ENCODE results near the gene FOXL3. TPM values are rescaled to one million over a fixed set of nuclear protein-coding genes. Genes with fewer than 3 reads are reported as not detected.

Gene FOXL3
- polyA plus RNA-seq, 6 donors from 2014 or later, result not detected

GRCh38 chr7:300546-301290 is 10.7 kb downstream of the FOXL3 start:
- ATAC-seq (ENCODE audit: low read depth in 2 of 2), result no peak
- Mint-ChIP-seq H3K27me3 (peaks cover 6 to 15% (median 15%) of the 10 kb centered on the region in 3 donors), H3K4me1 (no peaks in the 10 kb centered on the region), H3K36me3 (no peaks in the 10 kb centered on the region), H3K9me3 (peaks cover 0 to 4% (median 1%) of the 10 kb centered on the region in 7 donors), H3K27ac (no peak overlapping the region), H3K4me3 (no peak overlapping the region)
- DNase-seq, result no peak

- Mint-ChIP-seq H3K27me3 (peaks cover 6 to 15% (median 13%) of the 10 kb centered on the region in 3 donors), H3K9me3 (peaks cover 0 to 4% (median 1%) of the 10 kb centered on the region in 7 donors), H3K4me1 (no peaks in the 10 kb centered on the region), H3K27ac (no peak overlapping the region), H3K4me3 (no peak overlapping the region), H3K36me3 (no peaks in the 10 kb centered on the region)
- ATAC-seq (ENCODE audit: low read depth in 2 of 2) (no peak), DNase-seq (no peak)
Measured at GRCh38 chr7:301291-302053, 11.5 kb downstream of the FOXL3 start.

- Mint-ChIP-seq H3K4me3 (no peak overlapping the region), H3K4me1 (no peaks in the 10 kb centered on the region), H3K27ac (no peak overlapping the region), H3K36me3 (peaks cover 0 to 5% of the 10 kb centered on the region in 2 donors), H3K9me3 (peaks cover 1 to 6% (median 3%) of the 10 kb centered on the region in 7 donors), H3K27me3 (peaks cover 6 to 21% (median 20%) of the 10 kb centered on the region in 3 donors)
- no peak for DNase-seq
- no peak for ATAC-seq (ENCODE audit: low read depth in 2 of 2)
Measured at GRCh38 chr7:302054-302992, 12.4 kb downstream of the FOXL3 start.

GRCh38 chr7:303425-303824 is 13.5 kb downstream of the FOXL3 start:
- DNase-seq (no peak), ATAC-seq (ENCODE audit: low read depth in 2 of 2) (no peak)
- no peak overlapping the region for H3K27ac Mint-ChIP-seq
- no peak overlapping the region for H3K4me3 Mint-ChIP-seq
- H3K36me3 Mint-ChIP-seq, result peaks cover 5% of the 10 kb centered on the region in 2 donors
- H3K9me3 Mint-ChIP-seq, result peaks cover 4 to 13% (median 9%) of the 10 kb centered on the region in 7 donors
- H3K4me1 Mint-ChIP-seq, result no peaks in the 10 kb centered on the region
- H3K27me3 Mint-ChIP-seq, result peaks cover 11 to 27% (median 22%) of the 10 kb centered on the region in 3 donors

GRCh38 chr7:303884-304573 is 14.1 kb downstream of the FOXL3 start:
- Mint-ChIP-seq H3K9me3 (peaks cover 4 to 13% (median 9%) of the 10 kb centered on the region in 7 donors), H3K27me3 (peaks cover 11 to 22% (median 21%) of the 10 kb centered on the region in 3 donors), H3K4me3 (no peak overlapping the region), H3K4me1 (no peaks in the 10 kb centered on the region), H3K36me3 (peaks cover 5% of the 10 kb centered on the region in 2 donors), H3K27ac (peak overlapping the region in 1 of 6 donors; percentile 71)
- ATAC-seq (ENCODE audit: low read depth in 2 of 2) (no peak), DNase-seq (no peak)

GRCh38 chr7:304574-305409 is 14.8 kb downstream of the FOXL3 start:
- H3K4me3 Mint-ChIP-seq, result no peak overlapping the region
- peaks cover 11 to 22% (median 21%) of the 10 kb centered on the region in 3 donors for H3K27me3 Mint-ChIP-seq
- no peak for DNase-seq
- peaks cover 4 to 19% (median 9%) of the 10 kb centered on the region in 7 donors for H3K9me3 Mint-ChIP-seq
- H3K4me1 Mint-ChIP-seq, result no peaks in the 10 kb centered on the region
- H3K27ac Mint-ChIP-seq, result no peak overlapping the region
- ATAC-seq (ENCODE audit: low read depth in 2 of 2), result no peak
- H3K36me3 Mint-ChIP-seq, result peaks cover 5% of the 10 kb centered on the region in 2 donors

- DNase-seq (no peak), ATAC-seq (ENCODE audit: low read depth in 2 of 2) (no peak)
- H3K27ac Mint-ChIP-seq, result no peak overlapping the region
- no peak overlapping the region for H3K4me3 Mint-ChIP-seq
- no peaks in the 10 kb centered on the region for H3K4me1 Mint-ChIP-seq
- H3K9me3 Mint-ChIP-seq, result peaks cover 4 to 19% (median 9%) of the 10 kb centered on the region in 7 donors
- H3K27me3 Mint-ChIP-seq, result peaks cover 11 to 22% (median 21%) of the 10 kb centered on the region in 3 donors
- peaks cover 5% of the 10 kb centered on the region in 2 donors for H3K36me3 Mint-ChIP-seq
Measured at GRCh38 chr7:305410-306151, 15.6 kb downstream of the FOXL3 start.

GRCh38 chr7:307970-308369 is 18.0 kb downstream of the FOXL3 start:
- H3K9me3 Mint-ChIP-seq, result peaks cover 4 to 19% (median 9%) of the 10 kb centered on the region in 7 donors
- ATAC-seq (ENCODE audit: low read depth in 2 of 2), result no peak
- H3K27ac Mint-ChIP-seq, result no peak overlapping the region
- H3K27me3 Mint-ChIP-seq, result peaks cover 17 to 32% (median 30%) of the 10 kb centered on the region in 3 donors
- no peak for DNase-seq
- peaks cover 5% of the 10 kb centered on the region in 2 donors for H3K36me3 Mint-ChIP-seq
- no peak overlapping the region for H3K4me3 Mint-ChIP-seq
- no peaks in the 10 kb centered on the region for H3K4me1 Mint-ChIP-seq

GRCh38 chr7:309586-310228 is 19.7 kb downstream of the FOXL3 start:
- Mint-ChIP-seq H3K9me3 (peaks cover under 1 to 20% (median 7%) of the 10 kb centered on the region in 7 donors), H3K36me3 (peaks cover 5% of the 10 kb centered on the region in 2 donors), H3K27me3 (peaks cover 21 to 33% (median 29%) of the 10 kb centered on the region in 3 donors), H3K4me1 (no peaks in the 10 kb centered on the region), H3K27ac (no peak overlapping the region), H3K4me3 (peak overlapping the region in 1 of 8 donors; percentile 56)
- ATAC-seq (ENCODE audit: low read depth in 2 of 2) (no peak), DNase-seq (no peak)

GRCh38 chr7:311131-311680 is 21.2 kb downstream of the FOXL3 start:
- H3K4me1 Mint-ChIP-seq, result no peaks in the 10 kb centered on the region
- no peak for ATAC-seq (ENCODE audit: low read depth in 2 of 2)
- no peak for DNase-seq
- peaks cover 5% of the 10 kb centered on the region in 2 donors for H3K36me3 Mint-ChIP-seq
- H3K27ac Mint-ChIP-seq, result peak overlapping the region in 1 of 6 donors; percentile 33
- no peak overlapping the region for H3K4me3 Mint-ChIP-seq
- H3K27me3 Mint-ChIP-seq, result peaks cover 30 to 45% (median 41%) of the 10 kb centered on the region in 3 donors
- H3K9me3 Mint-ChIP-seq, result peaks cover 5 to 31% (median 9%) of the 10 kb centered on the region in 7 donors

- DNase-seq (no peak), ATAC-seq (ENCODE audit: low read depth in 2 of 2) (no peak)
- no peak overlapping the region for H3K27ac Mint-ChIP-seq
- H3K4me3 Mint-ChIP-seq, result no peak overlapping the region
- peaks cover 5% of the 10 kb centered on the region in 2 donors for H3K36me3 Mint-ChIP-seq
- H3K4me1 Mint-ChIP-seq, result no peaks in the 10 kb centered on the region
- H3K27me3 Mint-ChIP-seq, result peaks cover 30 to 46% (median 45%) of the 10 kb centered on the region in 3 donors
- H3K9me3 Mint-ChIP-seq, result peaks cover 5 to 31% (median 9%) of the 10 kb centered on the region in 7 donors
Measured at GRCh38 chr7:311796-312195, 21.8 kb downstream of the FOXL3 start.

All from naive B cell (primary cell).